HEK293 (cell line): Measurements from ENCODE around the gene TNFSF12.

ENCODE experiments used
- CTCF ChIA-PET: fragments of 350-600 bp; formaldehyde crosslinking; extraction: SDS; loops from one replicate; lab custom pipeline; 2021; ENCODE audit warnings: antibody characterized with exemption; lab: Yijun Ruan, JAX
- POLR2A ChIA-PET: fragments of 300-600 bp; formaldehyde crosslinking; extraction: SDS; loops from one replicate; lab custom pipeline; 2020; ENCODE audit warnings: antibody characterized with exemption, inconsistent platforms; lab: Yijun Ruan, JAX
- H3K27ac ChIP-seq: fragments of 200-500 bp; sonication (Bioruptor generic); 2 replicates; pipeline ENCODE4 v1.5.1; 2014; ENCODE audit warnings: low read depth, low read length, control low read depth, inconsistent platforms; ENCODE audit errors: extremely low read depth
- H3K36me3 ChIP-seq, 2 experiments: fragments of 200-500 bp in 1 of 2; sonication (Bioruptor generic) in 1 of 2; 1 replicate in 1 of 2; 2 replicates in 1 of 2; pipeline ENCODE4 v1.5.1; 2014 to 2017; ENCODE audit warnings: inconsistent platforms in 2 of 2, low read length in 2 of 2; ENCODE audit not compliant: control insufficient read depth in 2 of 2, insufficient read depth in 1 of 2
- H3K4me1 ChIP-seq: fragments of 200-500 bp; sonication (Bioruptor generic); 2 replicates; pipeline ENCODE4 v1.5.1; 2014; ENCODE audit warnings: mild to moderate bottlenecking, low read length, inconsistent platforms; ENCODE audit not compliant: control insufficient read depth, insufficient read depth
- H3K4me3 ChIP-seq: 2 replicates; pipeline ENCODE4 v1.5.1; 2011; ENCODE audit warnings: low read depth, mild to moderate bottlenecking, control low read depth, low read length, moderate library complexity
- H3K9me3 ChIP-seq: fragments of 200-500 bp; sonication (Bioruptor generic); 2 replicates; pipeline ENCODE4 v1.5.1; 2014; ENCODE audit warnings: low read depth, low read length, inconsistent platforms; ENCODE audit not compliant: control insufficient read depth, insufficient read depth
- GLIS1 ChIP-seq: fragments of 450-650 bp; formaldehyde crosslinking; IDR thresholded peaks from 2 replicates; pipeline ENCODE4 v1.5.1; 2016; ENCODE audit warnings: missing biosample characterization, missing genetic modification characterization
- MEIS1 ChIP-seq: sonication (generic); formaldehyde crosslinking; IDR thresholded peaks from 2 replicates; pipeline ENCODE4 v1.8.1; 2022; ENCODE audit warnings: missing genetic modification reagents, mild to moderate bottlenecking, borderline replicate concordance
- ZFP3 ChIP-seq: fragments of 450-650 bp; formaldehyde crosslinking; IDR thresholded peaks from 2 replicates; pipeline ENCODE4 v1.5.1; 2016; ENCODE audit warnings: low read depth, missing biosample characterization, missing genetic modification characterization
- ZIC2 ChIP-seq: fragments of 450-650 bp; formaldehyde crosslinking; IDR thresholded peaks from 2 replicates; pipeline ENCODE4 v1.5.1; 2016; ENCODE audit warnings: missing biosample characterization, missing genetic modification characterization
- ZNF169 ChIP-seq: fragments of 450-650 bp; formaldehyde crosslinking; IDR thresholded peaks from 2 replicates; pipeline ENCODE4 v1.5.1; 2016; ENCODE audit warnings: missing biosample characterization, missing genetic modification characterization
- ZNF394 ChIP-seq: fragments of 450-650 bp; formaldehyde crosslinking; IDR thresholded peaks from 2 replicates; pipeline ENCODE4 v1.5.1; 2016; ENCODE audit warnings: missing biosample characterization, missing genetic modification characterization, mild to moderate bottlenecking, moderate library complexity, borderline replicate concordance
- ZNF510 ChIP-seq: fragments of 450-650 bp; formaldehyde crosslinking; IDR thresholded peaks from 2 replicates; pipeline ENCODE4 v1.5.1; 2018; ENCODE audit warnings: mild to moderate bottlenecking, missing genetic modification characterization, missing biosample characterization; ENCODE audit not compliant: insufficient replicate concordance
- ZNF530 ChIP-seq: fragments of 450-650 bp; formaldehyde crosslinking; IDR thresholded peaks from 2 replicates; pipeline ENCODE4 v1.5.1; 2016; ENCODE audit warnings: low read depth, missing biosample characterization, missing genetic modification characterization
- ZNF544 ChIP-seq: fragments of 450-650 bp; formaldehyde crosslinking; IDR thresholded peaks from 2 replicates; pipeline ENCODE4 v1.5.0; 2017; ENCODE audit warnings: missing biosample characterization, missing genetic modification characterization
- ZNF548 ChIP-seq: fragments of 450-650 bp; formaldehyde crosslinking; IDR thresholded peaks from 2 replicates; pipeline ENCODE4 v1.5.1; 2016; ENCODE audit warnings: missing biosample characterization, missing genetic modification characterization
- ZNF768 ChIP-seq: fragments of 450-650 bp; formaldehyde crosslinking; IDR thresholded peaks from 2 replicates; pipeline ENCODE4 v1.5.1; 2018; ENCODE audit warnings: missing biosample characterization, mild to moderate bottlenecking, missing genetic modification characterization
- ZNF777 ChIP-seq: fragments of 450-650 bp; formaldehyde crosslinking; IDR thresholded peaks from 2 replicates; pipeline ENCODE4 v1.5.1; 2017; ENCODE audit warnings: missing biosample characterization, missing genetic modification characterization, borderline replicate concordance
- ZNF843 ChIP-seq: fragments of 450-650 bp; formaldehyde crosslinking; IDR thresholded peaks from 2 replicates; pipeline ENCODE4 v1.5.1; 2016; ENCODE audit warnings: missing biosample characterization, missing genetic modification characterization
- TF ChIP-seq, protein P1 (sequence below): fragments of 450-650 bp; formaldehyde crosslinking; conservative IDR thresholded peaks from 2 replicates; pipeline ENCODE4 v1.5.1; 2016; ENCODE audit warnings: low read depth, missing biosample characterization, missing genetic modification characterization
- TF ChIP-seq, protein P2 (sequence below): fragments of 450-650 bp; IDR thresholded peaks from 2 replicates; pipeline ENCODE4 v1.5.1; 2018; ENCODE audit warnings: missing biosample characterization, missing genetic modification characterization
- TF ChIP-seq, protein P3 (sequence below): fragments of 450-650 bp; formaldehyde crosslinking; IDR thresholded peaks from 2 replicates; pipeline ENCODE4 v1.5.1; 2016; ENCODE audit warnings: missing biosample characterization, missing genetic modification characterization
- TF ChIP-seq, protein P4 (sequence below): fragments of 450-650 bp; formaldehyde crosslinking; IDR thresholded peaks from 2 replicates; pipeline ENCODE4 v1.5.1; 2016; ENCODE audit warnings: missing biosample characterization, missing genetic modification characterization, low read depth
- TF ChIP-seq, protein P5 (sequence below): fragments of 450-650 bp; formaldehyde crosslinking; IDR thresholded peaks from 2 replicates; pipeline ENCODE4 v1.5.1; 2016; ENCODE audit warnings: missing biosample characterization, missing genetic modification characterization

The TNFSF12 gene

DNA sequence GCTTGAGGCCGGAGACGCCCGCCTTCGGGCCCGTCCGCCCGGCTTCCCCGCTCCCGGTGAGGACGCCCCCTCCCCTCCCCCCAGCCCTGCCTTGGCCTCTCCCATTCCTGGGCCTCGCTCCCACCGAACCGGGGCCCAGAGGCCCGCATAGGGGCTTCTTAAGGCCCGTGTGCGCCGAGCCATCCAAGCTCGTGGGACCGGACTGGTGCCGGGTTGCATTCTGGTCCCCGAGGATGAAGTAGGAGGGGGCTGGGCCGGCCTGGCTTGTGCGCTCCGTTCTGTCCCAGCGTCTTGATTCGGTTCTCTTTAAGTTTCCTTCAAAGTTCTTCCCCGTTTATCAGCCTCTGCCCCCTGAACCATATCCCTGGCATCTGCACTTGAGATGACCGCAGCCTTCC, 13.3 kb downstream of the TNFSF12 start (continued):
- TF ChIP-seq, protein P1, sequence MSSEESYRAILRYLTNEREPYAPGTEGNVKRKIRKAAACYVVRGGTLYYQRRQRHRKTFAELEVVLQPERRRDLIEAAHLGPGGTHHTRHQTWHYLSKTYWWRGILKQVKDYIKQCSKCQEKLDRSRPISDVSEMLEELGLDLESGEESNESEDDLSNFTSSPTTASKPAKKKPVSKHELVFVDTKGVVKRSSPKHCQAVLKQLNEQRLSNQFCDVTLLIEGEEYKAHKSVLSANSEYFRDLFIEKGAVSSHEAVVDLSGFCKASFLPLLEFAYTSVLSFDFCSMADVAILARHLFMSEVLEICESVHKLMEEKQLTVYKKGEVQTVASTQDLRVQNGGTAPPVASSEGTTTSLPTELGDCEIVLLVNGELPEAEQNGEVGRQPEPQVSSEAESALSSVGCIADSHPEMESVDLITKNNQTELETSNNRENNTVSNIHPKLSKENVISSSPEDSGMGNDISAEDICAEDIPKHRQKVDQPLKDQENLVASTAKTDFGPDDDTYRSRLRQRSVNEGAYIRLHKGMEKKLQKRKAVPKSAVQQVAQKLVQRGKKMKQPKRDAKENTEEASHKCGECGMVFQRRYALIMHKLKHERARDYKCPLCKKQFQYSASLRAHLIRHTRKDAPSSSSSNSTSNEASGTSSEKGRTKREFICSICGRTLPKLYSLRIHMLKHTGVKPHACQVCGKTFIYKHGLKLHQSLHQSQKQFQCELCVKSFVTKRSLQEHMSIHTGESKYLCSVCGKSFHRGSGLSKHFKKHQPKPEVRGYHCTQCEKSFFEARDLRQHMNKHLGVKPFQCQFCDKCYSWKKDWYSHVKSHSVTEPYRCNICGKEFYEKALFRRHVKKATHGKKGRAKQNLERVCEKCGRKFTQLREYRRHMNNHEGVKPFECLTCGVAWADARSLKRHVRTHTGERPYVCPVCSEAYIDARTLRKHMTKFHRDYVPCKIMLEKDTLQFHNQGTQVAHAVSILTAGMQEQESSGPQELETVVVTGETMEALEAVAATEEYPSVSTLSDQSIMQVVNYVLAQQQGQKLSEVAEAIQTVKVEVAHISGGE, result 0 out of 2 replicates have a peak, but pooled peaks have one; percentile 14
- no peak for TF ChIP-seq GLIS1
- TF ChIP-seq ZNF843 (tag by site-specific recombination), result no peak

DNA sequence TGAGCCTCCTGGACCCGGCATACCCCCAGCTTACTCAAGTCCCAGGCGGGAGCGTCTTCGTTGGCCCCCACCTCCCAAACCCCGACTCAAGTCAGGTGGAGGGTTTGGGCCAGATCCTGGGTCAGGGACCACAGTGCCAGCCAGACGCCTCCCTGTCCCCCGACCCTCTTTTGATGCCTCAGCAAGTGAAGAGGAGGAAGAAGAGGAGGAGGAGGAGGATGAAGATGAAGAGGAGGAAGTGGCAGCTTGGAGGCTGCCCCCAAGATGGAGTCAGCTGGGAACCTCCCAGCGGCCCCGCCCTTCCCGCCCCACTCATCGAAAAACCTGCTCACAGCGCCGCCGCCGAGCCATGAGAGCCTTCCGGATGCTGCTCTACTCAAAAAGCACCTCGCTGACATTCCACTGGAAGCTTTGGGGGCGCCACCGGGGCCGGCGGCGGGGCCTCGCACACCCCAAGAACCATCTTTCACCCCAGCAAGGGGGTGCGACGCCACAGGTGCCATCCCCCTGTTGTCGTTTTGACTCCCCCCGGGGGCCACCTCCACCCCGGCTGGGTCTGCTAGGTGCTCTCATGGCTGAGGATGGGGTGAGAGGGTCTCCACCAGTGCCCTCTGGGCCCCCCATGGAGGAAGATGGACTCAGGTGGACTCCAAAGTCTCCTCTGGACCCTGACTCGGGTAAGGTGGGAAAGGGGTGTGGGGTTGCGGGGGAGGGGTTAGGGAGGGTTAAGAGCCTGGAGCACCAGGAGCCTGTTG, 14.4 kb downstream of the TNFSF12 start:
- TF ChIP-seq MEIS1 (CRISPR knock-in tag) (no peak), ZNF768 (no peak)
- TF ChIP-seq, protein P2, sequence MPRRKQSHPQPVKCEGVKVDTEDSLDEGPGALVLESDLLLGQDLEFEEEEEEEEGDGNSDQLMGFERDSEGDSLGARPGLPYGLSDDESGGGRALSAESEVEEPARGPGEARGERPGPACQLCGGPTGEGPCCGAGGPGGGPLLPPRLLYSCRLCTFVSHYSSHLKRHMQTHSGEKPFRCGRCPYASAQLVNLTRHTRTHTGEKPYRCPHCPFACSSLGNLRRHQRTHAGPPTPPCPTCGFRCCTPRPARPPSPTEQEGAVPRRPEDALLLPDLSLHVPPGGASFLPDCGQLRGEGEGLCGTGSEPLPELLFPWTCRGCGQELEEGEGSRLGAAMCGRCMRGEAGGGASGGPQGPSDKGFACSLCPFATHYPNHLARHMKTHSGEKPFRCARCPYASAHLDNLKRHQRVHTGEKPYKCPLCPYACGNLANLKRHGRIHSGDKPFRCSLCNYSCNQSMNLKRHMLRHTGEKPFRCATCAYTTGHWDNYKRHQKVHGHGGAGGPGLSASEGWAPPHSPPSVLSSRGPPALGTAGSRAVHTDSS, result peak; percentile 96
- Histone ChIP-seq H3K36me3 (peaks cover 41 to 50% of the 10 kb centered on the region in 2 experiments), H3K9me3 (no peaks in the 10 kb centered on the region), H3K27ac (0 out of 2 replicates have a peak overlapping the region, but pooled peaks have one; percentile 93), H3K4me1 (peaks cover 11% of the 10 kb centered on the region), H3K4me3 (no peak overlapping the region; the same call in 1 of the 2 replicates)
- ChIA-PET CTCF (no interaction called here), POLR2A (interaction anchor here (0.6 to 2.8 kb wide), 3 partner anchors 79 to 140 kb away, joined by 3 to 17 read pairs (median 3); partner anchors contain the start of genes POLR2A, TP53 and WRAP53)

DNA sequence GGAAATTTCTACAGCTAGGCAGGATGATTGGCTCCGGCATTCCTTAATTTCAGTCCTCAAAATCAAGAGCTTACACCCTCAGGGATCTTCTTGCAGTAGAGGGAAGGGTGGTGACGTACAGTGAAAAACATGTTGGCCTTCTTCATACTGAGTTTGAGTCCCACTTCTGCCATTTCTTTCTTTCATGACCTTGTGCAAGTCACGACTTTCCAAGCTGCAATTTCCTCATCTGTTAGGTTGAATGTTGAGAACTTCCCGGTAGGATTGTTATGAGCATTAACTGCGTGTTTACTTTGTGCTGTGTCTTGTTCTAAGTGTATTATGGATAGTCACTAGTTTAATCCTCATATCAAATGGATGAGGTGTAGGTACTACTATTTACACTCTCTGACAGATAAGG, 20.7 kb downstream of the TNFSF12 start:
- peaks cover 63 to 80% of the 10 kb centered on the region in 2 experiments for H3K36me3 ChIP-seq

DNA sequence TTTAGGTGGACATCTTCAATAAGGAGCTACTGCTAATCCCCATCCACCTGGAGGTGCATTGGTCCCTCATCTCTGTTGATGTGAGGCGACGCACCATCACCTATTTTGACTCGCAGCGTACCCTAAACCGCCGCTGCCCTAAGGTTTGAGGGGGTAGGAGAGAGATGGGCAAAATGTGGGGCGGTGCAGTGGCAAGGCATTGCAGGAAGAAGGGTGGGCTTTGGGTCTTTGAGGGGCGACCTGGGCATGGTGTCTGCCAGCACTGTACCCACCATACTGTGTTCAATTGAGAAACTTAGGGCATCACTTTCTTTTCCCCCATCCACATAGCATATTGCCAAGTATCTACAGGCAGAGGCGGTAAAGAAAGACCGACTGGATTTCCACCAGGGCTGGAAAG, 21.5 kb downstream of the TNFSF12 start:
- ChIA-PET CTCF (interaction anchor here (0.6 to 4.1 kb wide), 7 partner anchors 10 to 292 kb away, joined by 3 to 35 read pairs (median 4); partner anchors contain the start of genes MPDU1, SENP3, TP53 and WRAP53), POLR2A (interaction anchor here (1.3 to 8.2 kb wide), 6 partner anchors 9 to 166 kb away, joined by 3 to 98 read pairs (median 5); partner anchors contain the start of genes CD68, MPDU1, TMEM256 and TP53)
- H3K9me3 ChIP-seq, result no peaks in the 10 kb centered on the region
- H3K4me3 ChIP-seq, result no peak overlapping the region
- H3K4me1 ChIP-seq, result peaks cover 2% of the 10 kb centered on the region
- H3K36me3 ChIP-seq, result peaks cover 61 to 80% of the 10 kb centered on the region in 2 experiments
- H3K27ac ChIP-seq, result peak overlapping the region; percentile 35; the same call in 1 of the 2 replicates
- TF ChIP-seq ZNF548 (no peak), ZNF544 (tag by site-specific recombination) (no peak), ZNF777 (tag by site-specific recombination) (no peak), ZNF169 (tag by site-specific recombination) (no peak), ZFP3 (tag by site-specific recombination) (no peak), ZNF530 (tag by site-specific recombination) (no peak), ZNF510 (tag by site-specific recombination) (no peak), ZNF394 (tag by site-specific recombination) (no peak), ZIC2 (tag by site-specific recombination) (no peak)
- TF ChIP-seq, protein P3, sequence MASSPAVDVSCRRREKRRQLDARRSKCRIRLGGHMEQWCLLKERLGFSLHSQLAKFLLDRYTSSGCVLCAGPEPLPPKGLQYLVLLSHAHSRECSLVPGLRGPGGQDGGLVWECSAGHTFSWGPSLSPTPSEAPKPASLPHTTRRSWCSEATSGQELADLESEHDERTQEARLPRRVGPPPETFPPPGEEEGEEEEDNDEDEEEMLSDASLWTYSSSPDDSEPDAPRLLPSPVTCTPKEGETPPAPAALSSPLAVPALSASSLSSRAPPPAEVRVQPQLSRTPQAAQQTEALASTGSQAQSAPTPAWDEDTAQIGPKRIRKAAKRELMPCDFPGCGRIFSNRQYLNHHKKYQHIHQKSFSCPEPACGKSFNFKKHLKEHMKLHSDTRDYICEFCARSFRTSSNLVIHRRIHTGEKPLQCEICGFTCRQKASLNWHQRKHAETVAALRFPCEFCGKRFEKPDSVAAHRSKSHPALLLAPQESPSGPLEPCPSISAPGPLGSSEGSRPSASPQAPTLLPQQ (tag by site-specific recombination), result no peak
- TF ChIP-seq, protein P4, sequence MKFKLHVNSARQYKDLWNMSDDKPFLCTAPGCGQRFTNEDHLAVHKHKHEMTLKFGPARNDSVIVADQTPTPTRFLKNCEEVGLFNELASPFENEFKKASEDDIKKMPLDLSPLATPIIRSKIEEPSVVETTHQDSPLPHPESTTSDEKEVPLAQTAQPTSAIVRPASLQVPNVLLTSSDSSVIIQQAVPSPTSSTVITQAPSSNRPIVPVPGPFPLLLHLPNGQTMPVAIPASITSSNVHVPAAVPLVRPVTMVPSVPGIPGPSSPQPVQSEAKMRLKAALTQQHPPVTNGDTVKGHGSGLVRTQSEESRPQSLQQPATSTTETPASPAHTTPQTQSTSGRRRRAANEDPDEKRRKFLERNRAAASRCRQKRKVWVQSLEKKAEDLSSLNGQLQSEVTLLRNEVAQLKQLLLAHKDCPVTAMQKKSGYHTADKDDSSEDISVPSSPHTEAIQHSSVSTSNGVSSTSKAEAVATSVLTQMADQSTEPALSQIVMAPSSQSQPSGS (tag by site-specific recombination), result no peak
- TF ChIP-seq, protein P5, sequence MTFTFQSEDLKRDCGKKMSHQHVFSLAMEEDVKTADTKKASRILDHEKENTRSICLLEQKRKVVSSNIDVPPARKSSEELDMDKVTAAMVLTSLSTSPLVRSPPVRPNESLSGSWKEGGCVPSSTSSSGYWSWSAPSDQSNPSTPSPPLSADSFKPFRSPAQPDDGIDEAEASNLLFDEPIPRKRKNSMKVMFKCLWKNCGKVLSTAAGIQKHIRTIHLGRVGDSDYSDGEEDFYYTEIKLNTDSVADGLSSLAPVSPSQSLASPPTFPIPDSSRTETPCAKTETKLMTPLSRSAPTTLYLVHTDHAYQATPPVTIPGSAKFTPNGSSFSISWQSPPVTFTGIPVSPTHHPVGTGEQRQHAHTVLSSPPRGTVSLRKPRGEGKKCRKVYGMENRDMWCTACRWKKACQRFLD (tag by site-specific recombination), result no peak

More for the DNA sequence above, 20.7 kb downstream of the TNFSF12 start:
- no peak overlapping the region for H3K4me3 ChIP-seq
- CTCF ChIA-PET, result interaction anchor here (0.6 to 4.1 kb wide), 4 partner anchors 9 to 118 kb away, joined by 4 to 35 read pairs (median 6); partner anchors contain the start of genes MPDU1, SENP3, TP53 and WRAP53
- peaks cover 2% of the 10 kb centered on the region; the same call in 1 of the 2 replicates for H3K4me1 ChIP-seq
- POLR2A ChIA-PET, result interaction anchor here (1.3 to 8.2 kb wide), 4 partner anchors 9 to 165 kb away, joined by 3 to 98 read pairs (median 4); partner anchors contain the start of genes MPDU1 and TMEM256
- no peaks in the 10 kb centered on the region for H3K9me3 ChIP-seq
- TF ChIP-seq ZNF530 (tag by site-specific recombination), result no peak
- H3K27ac ChIP-seq, result peak overlapping the region; percentile 35; the same call in 1 of the 2 replicates
